Measurements from ENCODE around the gene NEK9.

The NEK9 gene

DNA sequence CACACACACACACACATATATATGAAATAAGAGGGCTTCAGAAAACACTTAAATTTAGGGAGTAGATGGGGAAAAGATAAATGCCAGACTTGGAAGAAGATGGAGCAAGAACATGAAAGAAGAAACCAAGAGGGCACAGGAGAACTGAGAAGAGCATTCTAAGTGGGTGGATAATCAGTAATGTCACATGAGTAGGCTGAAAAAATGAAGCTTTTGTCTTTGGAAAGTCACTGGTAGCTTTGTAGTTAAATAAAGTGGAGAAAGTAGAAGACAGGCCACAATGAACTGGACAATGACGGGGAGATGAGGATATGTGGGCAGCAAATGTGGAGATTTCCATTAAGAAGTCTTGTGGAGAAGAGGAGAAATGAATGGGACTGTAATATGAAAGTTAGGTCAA is 59.6 kb downstream of the NEK9 start:
- DNase-seq (ENCODE audit: low read depth, low spot score): no peak

DNA sequence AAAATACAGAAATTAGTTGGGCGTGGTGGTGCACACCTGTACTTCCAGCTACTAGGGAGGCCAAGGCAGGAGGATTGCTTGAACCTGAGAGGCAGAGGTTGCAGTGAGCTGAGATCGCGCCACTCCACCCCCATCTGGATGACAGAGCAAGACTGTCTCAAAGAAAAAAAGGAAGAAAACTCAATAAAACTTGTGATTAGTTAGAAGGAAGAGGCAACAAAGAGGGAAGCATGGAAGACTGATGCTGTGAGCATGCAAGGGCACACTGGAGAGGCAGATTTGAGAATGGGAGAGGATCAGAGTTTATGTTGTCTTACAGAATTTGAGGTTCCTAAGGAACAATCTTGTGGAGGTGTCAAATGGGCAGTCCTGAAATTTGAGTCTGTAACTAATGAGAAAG is 60.2 kb downstream of the NEK9 start:
- DNase-seq (ENCODE audit: low read depth, low spot score): no peak

DNA sequence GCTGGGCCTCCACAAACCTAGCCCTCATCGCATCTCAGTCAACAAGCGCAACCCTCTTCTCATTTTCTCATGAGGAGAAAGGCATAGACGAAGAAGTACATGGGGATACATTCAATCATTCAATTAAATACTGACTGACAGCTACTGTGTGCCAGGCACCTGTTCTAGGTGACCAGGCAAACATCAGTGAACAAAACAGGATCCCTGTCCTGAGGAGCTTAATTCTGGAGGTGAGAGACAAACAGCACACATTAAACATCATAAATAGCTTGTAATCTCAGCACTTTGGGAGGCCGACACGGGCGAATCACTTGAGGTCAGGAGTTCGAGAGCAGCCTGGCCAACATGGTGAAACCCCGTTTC is 62.7 kb downstream of the NEK9 start:
- no peak for DNase-seq (ENCODE audit: low read depth, low spot score)

DNA sequence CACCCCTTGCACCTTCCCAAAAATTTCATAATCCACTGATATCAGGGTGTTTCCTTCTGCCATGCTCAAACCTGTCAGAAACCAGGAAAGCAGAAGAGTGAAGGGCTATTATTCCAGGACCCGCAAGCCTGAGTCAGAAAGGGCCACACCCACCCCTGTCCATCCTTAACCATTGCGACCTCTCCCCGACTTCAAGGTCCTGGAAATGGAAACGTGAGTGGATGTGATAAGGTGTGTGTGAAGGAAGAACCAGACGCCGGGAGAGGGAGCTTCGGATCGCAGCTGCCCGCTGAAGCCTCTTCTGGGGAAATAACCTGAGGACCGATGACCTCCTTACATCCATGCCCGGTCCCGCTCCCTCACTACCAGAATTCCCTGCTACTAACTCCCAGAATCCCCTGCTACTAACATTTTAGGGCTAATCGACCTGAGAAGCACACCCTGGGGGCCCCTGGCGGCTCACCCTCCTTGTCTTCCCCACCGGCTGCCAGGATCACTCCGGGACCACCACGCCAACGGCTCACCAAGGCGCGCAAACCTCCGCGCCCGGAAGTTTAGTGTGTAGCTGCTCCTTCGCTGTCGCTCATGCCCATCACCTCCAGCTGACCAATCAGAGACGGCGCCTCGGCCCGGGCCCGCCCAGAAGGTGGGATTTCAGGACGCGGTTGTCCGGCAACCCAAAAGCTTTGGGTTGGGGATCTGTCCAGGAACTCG is 63.2 kb downstream of the NEK9 start, which contains the start of gene ACYP1:
ACYP1 (minus strand) TSS at position 534 of the 714 bp plus-strand sequence; CDS start at position 63, 471 bp downstream.
- peak; percentile 66 for DNase-seq (ENCODE audit: low read depth, low spot score)

DNA sequence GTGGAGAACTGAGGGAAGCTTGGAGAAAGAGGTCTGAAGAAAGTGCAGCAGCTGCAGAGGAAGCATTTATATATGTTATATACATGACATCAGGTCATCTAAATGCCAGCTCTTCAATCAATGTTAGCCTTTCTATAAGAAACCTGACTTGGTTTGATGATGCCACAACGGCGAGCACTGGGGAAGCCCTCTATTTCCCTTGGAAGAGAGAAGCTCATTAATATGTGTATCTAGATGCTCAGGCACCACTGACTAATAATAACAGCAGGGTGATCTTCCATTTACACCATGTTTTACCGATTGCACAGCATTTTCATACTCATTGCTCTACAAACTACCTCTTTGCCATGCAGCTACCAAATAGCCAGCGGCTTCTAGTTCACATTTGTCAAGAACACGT is 63.8 kb downstream of the NEK9 start:
- no peak for DNase-seq (ENCODE audit: low read depth, low spot score)

DNA sequence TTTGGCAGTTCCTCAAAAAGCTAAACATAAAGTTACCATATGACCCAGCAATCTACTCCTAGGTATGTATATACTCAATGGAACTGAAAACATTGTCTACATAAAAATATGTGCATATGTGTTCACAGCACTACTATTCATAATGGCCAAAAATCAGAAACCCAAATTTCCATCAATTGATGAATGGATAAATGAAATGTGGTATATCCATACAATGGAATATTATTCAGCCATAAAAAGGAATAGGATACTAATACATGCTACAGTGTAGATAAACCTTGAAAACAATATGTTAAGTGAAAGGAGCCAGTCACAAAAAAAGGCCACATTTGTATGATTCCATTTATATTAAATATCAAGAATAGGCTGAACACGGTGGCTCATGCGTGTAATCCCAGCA is 66.4 kb downstream of the NEK9 start:
- no peak for DNase-seq (ENCODE audit: low read depth, low spot score)

DNA sequence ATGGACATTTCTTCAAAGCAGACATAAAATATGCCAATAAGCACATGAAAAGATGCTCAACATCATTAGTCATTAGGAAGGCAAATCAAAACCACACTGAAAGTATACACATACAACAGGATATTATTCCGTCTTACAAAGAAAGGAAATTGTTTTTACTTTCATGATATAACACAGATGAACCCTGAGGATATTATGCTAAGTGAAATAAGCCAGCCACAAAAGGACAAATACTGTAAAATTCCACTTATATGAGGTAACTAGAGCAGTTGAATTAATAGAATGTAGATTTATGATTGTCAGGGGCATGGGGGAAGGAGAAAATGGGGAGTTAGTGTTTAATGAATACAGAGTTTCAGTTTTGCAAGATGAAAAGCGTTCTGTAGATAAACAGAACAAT is 67.2 kb downstream of the NEK9 start:
- DNase-seq (ENCODE audit: low read depth, low spot score): no peak

DNA sequence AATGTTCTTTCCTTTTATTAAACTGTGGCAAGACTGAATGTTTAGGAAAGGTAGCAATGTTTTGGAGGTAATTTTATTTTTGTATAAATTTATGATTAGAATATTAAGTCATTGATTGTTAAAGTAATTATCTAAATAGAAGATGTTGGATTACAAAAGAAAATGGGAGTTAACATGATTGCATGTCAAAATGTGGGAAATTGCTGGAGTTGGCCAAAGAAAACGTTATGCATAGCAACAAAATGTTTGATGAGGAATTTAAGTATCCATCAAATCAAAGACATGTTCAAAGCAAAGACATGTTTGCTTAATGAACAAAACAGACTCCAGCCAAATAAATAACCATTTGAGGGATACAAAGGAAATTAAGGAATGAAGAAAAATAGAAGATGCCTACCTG is 72.4 kb downstream of the NEK9 start:
- DNase-seq (ENCODE audit: low read depth, low spot score): no peak

DNA sequence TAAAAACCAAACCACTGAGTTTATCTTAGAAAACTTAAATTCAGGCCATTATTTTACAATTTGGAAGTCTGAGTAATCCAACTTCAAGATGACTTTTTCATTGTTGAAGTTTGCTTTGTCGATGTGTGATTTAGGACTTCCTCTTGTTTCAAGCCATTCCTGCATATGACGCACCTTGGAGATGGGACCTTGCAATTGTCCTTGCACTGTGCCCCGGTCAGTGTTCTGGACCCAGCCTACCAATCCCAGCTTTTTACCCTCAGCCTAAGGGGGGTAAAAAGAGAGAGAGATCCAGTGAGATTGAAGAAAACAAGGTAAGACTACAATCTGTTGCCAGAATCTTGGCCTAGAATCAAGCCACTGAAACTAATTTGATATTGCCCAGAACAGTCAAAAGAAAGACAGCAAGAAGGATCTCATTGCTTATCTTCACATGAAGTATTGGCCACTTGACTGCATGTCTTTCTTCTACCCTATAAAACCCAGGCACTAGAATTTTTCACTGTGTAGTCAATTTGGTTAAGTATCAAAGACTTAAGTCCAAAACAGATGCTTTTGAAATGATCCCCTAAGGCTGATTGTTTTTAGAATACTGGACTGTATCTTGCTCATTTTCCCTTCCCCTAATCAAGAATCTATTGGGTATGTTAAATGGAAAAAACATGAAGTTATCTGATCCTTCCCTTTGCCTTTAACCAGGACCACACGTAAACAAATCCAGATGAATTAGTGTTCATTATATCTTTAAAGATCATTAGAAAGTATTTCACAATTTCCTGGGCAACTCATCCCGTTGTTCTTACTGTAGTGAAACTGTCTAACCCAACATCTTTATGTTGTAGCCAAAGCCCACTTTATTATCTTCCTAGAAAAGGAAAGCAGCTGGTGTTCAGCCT is 73.2 kb downstream of the NEK9 start:
- no peak for DNase-seq (ENCODE audit: low read depth, low spot score)

DNA sequence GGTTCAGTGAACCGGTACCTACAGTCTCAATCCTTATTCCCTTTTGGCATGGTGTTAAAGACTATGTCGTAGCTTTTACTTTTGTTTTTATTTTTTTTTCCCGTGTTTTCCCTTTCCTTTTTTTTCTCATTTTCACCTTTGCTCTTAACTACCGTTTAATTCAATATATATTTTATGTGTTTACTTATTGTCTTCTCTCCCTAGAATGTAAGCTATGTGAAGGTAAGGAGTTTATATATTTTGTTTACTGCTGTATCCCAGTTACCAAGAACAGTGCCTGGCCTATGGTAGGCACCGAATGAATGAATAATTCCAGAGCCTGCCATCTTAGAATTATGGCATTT is 75.3 kb downstream of the NEK9 start:
- no peak for DNase-seq (ENCODE audit: low read depth, low spot score)

DNA sequence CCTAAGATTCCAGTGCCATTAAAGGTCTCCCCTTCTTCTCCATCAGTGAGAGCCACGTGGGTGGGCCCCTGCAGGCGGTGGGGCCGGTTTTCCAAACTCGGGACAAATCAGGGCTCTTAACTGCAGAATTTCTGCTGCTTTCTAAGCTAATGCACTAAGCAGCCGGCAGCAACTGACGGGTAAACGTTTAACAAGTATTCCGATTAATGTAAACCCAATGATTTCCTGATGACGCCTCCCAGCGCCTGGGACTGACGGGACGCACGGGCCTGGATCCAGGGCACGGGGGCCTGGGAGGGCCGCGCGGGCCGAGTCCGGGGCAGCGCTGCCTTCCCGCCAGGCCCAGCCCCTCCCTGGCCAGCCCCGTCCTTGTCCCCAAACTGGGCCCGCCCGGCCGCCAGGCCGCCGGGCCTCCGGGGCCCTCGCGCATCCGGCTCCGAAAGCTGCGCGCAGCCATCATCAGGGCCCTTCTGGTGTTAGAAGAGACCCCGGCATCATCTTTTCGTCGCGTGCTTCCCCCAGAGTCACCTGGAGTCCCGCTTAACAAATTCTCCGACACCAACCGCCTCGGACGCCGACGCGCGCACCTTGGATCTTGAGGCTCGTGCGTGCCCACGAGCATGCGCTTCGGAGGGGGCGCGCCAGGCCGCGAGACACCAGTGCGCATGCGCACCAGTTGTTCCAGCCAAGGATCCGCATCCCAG is 75.8 kb downstream of the NEK9 start, which contains the start of gene MLH3:
MLH3 (minus strand) TSS at position 616 of the 704 bp plus-strand sequence. CDS start 1,812 bp downstream, outside the sequence.
- peak; percentile 50 for DNase-seq (ENCODE audit: low read depth, low spot score)

DNA sequence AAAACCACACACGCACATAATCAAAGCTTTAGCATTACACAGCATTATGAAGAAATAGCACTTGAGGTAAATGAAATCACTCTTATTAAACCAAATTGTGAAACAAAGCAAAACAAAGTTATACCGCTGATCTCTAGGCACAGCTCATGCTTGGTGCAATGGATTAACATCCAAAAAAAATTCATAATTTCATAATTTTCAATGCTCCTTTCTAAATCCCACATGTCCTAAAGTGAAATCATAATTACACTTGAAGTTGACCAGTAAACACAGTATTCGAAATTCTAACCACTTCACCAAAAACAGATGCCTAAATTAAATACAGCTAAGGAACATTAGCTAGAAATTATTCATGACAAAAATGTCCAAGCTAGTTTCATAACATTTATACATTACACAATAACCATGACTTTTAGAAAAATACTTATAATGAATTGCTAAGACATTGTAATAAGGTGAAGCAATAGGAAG is 77.1 kb downstream of the NEK9 start:
- DNase-seq (ENCODE audit: low read depth, low spot score): no peak

DNA sequence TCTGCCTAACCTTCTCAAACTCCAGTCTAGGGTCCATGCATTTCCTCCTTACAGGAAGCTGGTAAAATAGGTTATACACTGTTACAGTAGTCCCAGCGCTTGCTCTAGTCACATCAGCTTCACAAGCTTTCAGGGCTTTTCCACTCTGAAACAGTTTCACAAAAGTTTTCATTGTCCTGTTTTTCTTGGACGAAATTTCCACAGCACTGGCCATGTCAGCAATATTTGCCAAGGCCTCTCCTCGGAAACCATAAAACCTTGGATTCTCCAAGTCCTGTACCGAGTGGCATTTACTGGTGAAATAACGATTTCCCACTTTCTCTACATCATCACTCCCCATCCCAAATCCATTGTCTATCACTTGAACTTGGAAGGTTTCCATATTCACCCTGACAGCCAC is 77.7 kb downstream of the NEK9 start:
- no peak for DNase-seq (ENCODE audit: low read depth, low spot score)

DNA sequence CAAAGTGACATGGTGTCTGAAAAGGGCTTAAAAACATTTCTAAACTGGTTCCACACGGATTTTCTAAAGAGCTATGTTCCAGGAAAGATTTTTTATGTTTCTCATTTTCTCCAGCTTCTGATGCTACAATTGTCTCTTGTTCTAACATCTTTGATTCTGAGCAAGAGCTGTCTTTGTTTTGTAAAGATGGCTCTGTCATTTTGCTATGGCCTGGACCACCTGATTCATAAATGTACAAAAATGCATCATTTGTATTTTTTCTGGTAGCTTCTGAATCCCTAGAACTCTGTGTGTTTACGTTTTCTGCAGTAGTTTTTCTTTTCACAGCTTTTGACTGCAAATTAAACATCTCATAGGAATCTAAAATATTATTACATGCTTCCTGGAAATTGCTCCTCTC is 78.7 kb downstream of the NEK9 start:
- DNase-seq (ENCODE audit: low read depth, low spot score): no peak

DNA sequence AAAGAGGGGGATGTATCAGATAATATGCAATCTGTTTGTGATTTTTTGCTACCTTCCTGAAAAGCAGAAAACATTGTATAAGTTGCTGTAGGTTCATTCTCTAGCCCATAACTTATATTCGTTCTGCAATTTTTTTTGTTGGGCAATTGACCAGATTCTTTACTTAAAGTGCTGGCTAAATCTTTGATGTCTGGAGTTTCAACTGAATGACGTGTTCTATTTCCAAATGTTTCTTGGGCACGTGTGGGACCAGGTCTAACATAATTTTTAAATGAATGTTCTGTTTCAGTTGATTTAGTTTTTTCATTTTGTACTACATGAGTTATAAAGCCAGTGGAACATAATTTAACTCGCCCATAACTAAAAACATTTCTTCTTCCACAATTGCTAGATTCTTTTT is 79.3 kb downstream of the NEK9 start:
- no peak for DNase-seq (ENCODE audit: low read depth, low spot score)

DNA sequence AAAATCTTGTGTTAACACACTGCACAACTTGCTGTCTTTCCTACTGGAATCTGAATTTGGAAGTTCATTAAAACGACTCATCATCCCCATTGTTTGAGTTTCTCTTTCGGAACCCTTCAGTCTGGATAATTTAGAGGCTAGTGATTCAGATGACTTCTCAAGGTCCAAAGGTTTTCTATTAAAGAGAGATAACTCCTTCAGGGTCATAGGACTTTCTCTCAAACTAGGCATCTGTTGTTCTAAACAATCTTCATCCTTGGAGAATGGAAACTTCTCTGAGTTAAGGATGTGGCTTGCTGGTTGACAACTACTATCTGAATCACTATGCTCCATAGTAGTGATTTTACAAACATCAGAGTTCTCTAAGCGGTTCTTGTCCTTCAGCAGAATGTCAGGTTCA is 79.9 kb downstream of the NEK9 start:
- DNase-seq (ENCODE audit: low read depth, low spot score): no peak

DNA sequence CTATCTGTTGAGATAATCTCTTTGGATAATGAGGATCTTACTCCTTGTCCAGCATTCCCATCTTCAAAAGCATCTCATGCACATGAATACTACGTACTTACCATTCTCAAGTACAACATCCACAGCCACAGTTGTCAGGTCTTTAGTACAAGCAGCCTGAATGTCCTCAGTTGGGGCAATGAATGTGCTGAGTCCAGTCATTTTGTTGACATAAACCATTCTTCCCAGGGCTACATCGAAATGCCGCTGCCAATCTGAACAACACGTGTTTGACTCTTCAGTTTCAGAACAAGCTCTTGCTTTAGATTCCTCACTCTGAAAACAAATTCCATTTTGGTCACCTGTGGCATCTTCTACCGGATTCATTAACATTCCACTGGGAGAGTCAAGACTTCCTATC is 80.6 kb downstream of the NEK9 start:
- no peak for DNase-seq (ENCODE audit: low read depth, low spot score)

DNA sequence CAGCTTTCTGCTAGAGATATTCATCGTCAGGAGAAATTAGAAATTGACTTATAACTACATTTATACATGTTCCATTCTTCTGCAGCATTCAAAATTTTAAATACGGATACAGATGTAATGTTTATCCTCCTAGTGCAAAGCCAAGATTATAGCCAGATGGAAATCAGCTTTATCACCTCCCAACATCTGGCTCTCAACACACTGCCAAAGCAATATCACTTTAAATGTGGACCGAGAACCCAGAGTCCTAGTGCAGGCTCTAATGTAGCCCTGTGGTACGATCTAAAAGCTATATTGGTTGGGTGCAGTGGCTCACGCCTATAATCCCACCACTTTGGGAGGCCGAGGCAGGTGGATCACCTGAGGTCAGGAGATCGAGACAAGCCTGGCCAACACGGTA is 82.1 kb downstream of the NEK9 start:
- no peak for DNase-seq (ENCODE audit: low read depth, low spot score)

DNA sequence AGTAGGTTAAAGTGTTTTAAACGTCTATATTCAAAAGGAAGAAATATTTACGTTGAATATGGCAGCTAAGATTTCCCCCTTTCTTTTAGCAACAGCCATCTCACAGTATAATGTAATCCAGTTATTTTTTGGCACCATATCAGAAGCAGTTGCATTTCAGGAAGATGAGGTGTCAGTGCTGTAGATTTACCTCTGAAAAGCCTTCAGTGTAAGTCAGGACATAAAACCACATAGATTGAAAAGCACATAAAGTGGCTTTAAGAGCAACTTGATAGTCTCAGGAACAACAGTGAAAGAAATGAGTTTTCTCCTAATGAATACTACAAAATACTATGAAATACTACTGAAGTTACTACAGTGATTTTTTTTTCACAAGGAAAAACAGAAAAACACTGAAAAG is 82.5 kb downstream of the NEK9 start:
- DNase-seq (ENCODE audit: low read depth, low spot score): no peak

DNA sequence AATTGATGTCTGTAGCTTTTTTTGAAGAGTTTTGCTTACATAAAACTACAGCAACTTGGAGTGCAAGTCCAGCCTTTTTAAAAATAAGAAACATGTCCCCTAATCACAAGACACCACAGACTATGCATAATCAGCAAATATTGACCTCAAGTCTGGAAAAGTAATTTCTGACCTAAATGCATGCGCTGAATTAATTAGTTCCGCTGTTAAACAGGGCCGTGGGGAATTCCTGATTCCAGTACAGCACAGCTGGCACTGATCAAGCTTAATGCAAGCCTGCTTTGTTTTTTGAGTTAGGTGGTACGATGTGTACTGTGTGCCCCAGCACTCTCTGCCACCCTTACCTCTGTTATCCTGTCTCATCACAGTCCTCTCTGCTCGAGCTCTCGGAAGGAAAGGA is 84.8 kb downstream of the NEK9 start:
- no peak for DNase-seq (ENCODE audit: low read depth, low spot score)

DNA sequence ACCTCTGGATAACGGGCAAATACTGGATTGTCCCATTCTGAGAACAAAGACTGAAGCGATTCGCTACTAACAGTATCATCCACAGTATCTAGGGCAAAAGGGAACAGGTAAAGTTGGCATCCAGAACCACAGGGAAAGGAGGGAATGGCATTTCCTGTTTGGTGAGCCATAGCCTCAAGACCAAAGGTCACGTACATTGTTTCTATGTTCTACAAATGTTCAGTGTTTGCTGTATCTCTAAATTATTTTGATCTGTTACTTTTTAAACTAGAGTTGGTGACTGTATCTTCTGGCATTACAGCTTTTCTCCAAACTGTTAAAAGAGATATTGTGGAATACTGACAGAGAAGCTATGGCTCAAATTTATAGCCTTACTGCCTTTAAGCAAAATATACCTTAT is 85.2 kb downstream of the NEK9 start:
- no peak for DNase-seq (ENCODE audit: low read depth, low spot score)

DNA sequence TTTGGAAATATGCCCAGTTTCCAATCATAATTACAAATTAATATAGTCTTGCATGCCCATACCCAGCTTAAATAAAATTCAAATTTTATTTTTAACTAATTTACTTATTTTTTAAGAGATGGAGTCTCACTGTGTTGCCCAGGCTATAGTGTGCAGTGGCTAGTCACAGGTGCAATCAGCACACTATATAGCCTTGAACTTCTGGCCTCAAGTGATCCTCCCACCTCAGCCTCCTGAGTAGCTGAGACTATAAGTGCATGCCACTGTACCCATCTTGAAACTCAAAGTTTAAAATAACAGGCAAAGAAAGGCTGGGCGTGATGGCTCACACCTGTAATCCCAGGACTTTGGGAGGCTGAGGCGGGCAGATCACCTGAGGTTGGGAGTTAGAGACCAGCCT is 85.9 kb downstream of the NEK9 start:
- no peak for DNase-seq (ENCODE audit: low read depth, low spot score)

Measured in brain pericyte (primary cell).